Measurements from ENCODE around the gene PLEKHA4.

DNA sequence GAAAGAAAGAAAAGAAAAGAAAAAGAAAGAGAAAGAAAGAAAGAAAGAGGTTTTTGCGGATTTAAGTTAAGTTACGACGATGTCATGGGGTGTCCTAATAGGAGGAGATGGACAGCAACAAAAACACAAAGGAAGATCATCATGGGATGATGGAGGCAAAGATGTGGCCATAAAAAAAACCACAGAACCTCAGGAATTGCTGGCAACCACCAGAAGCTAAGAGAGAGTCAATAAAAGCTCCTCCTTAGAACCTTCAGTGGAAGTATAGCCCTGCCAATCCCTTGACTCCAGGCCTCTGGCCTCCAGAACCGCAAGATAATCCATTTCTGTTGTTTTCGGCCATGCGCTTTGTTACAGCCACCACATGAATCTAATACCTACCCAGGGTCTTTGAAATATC is 11.5 kb downstream of the PLEKHA4 start:
- TF ChIP-seq, protein P1, sequence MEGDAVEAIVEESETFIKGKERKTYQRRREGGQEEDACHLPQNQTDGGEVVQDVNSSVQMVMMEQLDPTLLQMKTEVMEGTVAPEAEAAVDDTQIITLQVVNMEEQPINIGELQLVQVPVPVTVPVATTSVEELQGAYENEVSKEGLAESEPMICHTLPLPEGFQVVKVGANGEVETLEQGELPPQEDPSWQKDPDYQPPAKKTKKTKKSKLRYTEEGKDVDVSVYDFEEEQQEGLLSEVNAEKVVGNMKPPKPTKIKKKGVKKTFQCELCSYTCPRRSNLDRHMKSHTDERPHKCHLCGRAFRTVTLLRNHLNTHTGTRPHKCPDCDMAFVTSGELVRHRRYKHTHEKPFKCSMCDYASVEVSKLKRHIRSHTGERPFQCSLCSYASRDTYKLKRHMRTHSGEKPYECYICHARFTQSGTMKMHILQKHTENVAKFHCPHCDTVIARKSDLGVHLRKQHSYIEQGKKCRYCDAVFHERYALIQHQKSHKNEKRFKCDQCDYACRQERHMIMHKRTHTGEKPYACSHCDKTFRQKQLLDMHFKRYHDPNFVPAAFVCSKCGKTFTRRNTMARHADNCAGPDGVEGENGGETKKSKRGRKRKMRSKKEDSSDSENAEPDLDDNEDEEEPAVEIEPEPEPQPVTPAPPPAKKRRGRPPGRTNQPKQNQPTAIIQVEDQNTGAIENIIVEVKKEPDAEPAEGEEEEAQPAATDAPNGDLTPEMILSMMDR (conservative IDR thresholded peaks at IDR 0.05; ENCODE audit: low read depth, low read length), result no peak
- TF ChIP-seq EZH2 (IDR thresholded peaks at IDR 0.05; ENCODE audit: low read length, unreplicated experiment) (no peak), EZH2phosphoT487 (IDR thresholded peaks at IDR 0.05; ENCODE audit: borderline replicate concordance, low read length) (no peak)

Data from PC-3 (cell line).